HCT116 (cell line): Measurements from ENCODE around the gene SLC9C2. TPM values are rescaled to one million over a fixed set of nuclear protein-coding genes. Genes with fewer than 3 reads are reported as not detected.

ENCODE experiments used
- ATAC-seq: fragments of 200-7000 bp; cut with Tn5 transposase; 2 replicates; pipeline ENCODE4 v1.9.1; 2020; ENCODE audit warnings: mild to moderate bottlenecking, moderate library complexity
- BruUV-seq: library from RNA; stranded (reverse); fragments of 400-500 nt; replicated peaks from 2 replicates; lab custom pipeline; 2021; lab: Mats Ljungman, UMichigan
- CTCF ChIA-PET: fragments of 300-600 bp; sonication (Branson Sonifier 250); formaldehyde crosslinking; loops from one replicate; lab custom pipeline; 2021; ENCODE audit warnings: antibody characterized with exemption; lab: Charles Lee
- POLR2A ChIA-PET: fragments of 300-600, 350-600 bp; sonication (Branson Sonifier 250); formaldehyde crosslinking; loops from one replicate; lab custom pipeline; 2021; ENCODE audit warnings: antibody characterized with exemption; lab: Charles Lee
- RAD21 ChIA-PET, 2 experiments: fragments of 300-600 bp; sonication (Branson Sonifier 250); formaldehyde crosslinking; loops; one replicate each; lab custom pipeline; 2023; ENCODE audit warnings: low total read pairs in 2 of 2; ENCODE audit not compliant: uncharacterized antibody in 2 of 2, unreplicated experiment in 2 of 2, low non-redundant PET in 1 of 2; lab: Charles Lee
- DNase-seq: peaks from one replicate; pipeline ENCODE4 v3.0.0-alpha.2; 2010; ENCODE audit warnings: low read depth, low spot score
- H2AFZ ChIP-seq: fragments of 200-600 bp; shearing (Covaris generic), sonication (generic); 2 replicates; pipeline ENCODE4 v1.6.1; 2017; ENCODE audit warnings: low read depth, mixed run types, mixed read lengths, antibody characterized with exemption, low read length; ENCODE audit not compliant: poor library complexity, severe bottlenecking
- H3K27ac ChIP-seq: 2 replicates; pipeline ENCODE4 v1.5.1; 2012; ENCODE audit warnings: low read depth, low read length
- H3K27me3 ChIP-seq: fragments of 200-600 bp; sonication (generic); 2 replicates; pipeline ENCODE4 v1.6.1; 2016; ENCODE audit warnings: mixed run types, low read length, mixed read lengths; ENCODE audit not compliant: insufficient read depth
- H3K36me3 ChIP-seq, 2 experiments: fragments of 200-500 bp in 1 of 2; fragments of 200-600 bp in 1 of 2; sonication (Bioruptor generic) in 1 of 2; sonication (generic) in 1 of 2; 2 replicates each; pipeline versions ENCODE4 v1.5.1 to v1.6.1; 2014 to 2016; ENCODE audit warnings: low read length in 2 of 2, inconsistent platforms in 1 of 2, mixed read lengths in 1 of 2, mixed run types in 1 of 2; ENCODE audit not compliant: insufficient read depth in 2 of 2, control insufficient read depth in 1 of 2
- H3K4me1 ChIP-seq, 2 experiments: fragments of 200-600 bp in 1 of 2; sonication (generic) in 1 of 2; 2 replicates each; pipeline versions ENCODE4 v1.5.1 to v1.6.1; 2012 to 2017; ENCODE audit warnings: low read length in 2 of 2, inconsistent platforms in 1 of 2, mild to moderate bottlenecking in 1 of 2, mixed read lengths in 1 of 2, mixed run types in 1 of 2, moderate library complexity in 1 of 2; ENCODE audit not compliant: insufficient read depth in 2 of 2, control insufficient read depth in 1 of 2
- H3K4me2 ChIP-seq: fragments of 200-600 bp; sonication (generic); 2 replicates; pipeline ENCODE4 v1.6.1; 2017; ENCODE audit warnings: mixed run types, low read length, mixed read lengths
- H3K4me3 ChIP-seq, 2 experiments: fragments of 200-600 bp in 1 of 2; sonication (generic) in 1 of 2; replicated peaks in 1 of 2; 2 replicates each; pipeline ENCODE4 v1.5.1; 2011 to 2016; ENCODE audit warnings: low read length in 2 of 2, control low read depth in 1 of 2, low read depth in 1 of 2, mild to moderate bottlenecking in 1 of 2, mixed read lengths in 1 of 2, mixed run types in 1 of 2
- H3K79me2 ChIP-seq: fragments of 200-600 bp; sonication (generic); 2 replicates; pipeline ENCODE4 v1.6.1; 2017; ENCODE audit warnings: mild to moderate bottlenecking, mixed run types, low read length, moderate library complexity, mixed read lengths; ENCODE audit not compliant: insufficient read depth
- H3K9ac ChIP-seq: fragments of 200-600 bp; sonication (generic); 2 replicates; pipeline ENCODE4 v1.6.1; 2016; ENCODE audit warnings: low read length, mixed read lengths
- H3K9me2 ChIP-seq: fragments of 200-600 bp; sonication (generic), shearing (Covaris generic); 2 replicates; pipeline ENCODE4 v1.6.1; 2017; ENCODE audit warnings: mixed run types, mild to moderate bottlenecking, moderate library complexity; ENCODE audit not compliant: insufficient read depth
- H3K9me3 ChIP-seq, 2 experiments: fragments of 200-500 bp in 1 of 2; fragments of 200-600 bp in 1 of 2; sonication (Bioruptor generic) in 1 of 2; sonication (generic) in 1 of 2; 2 replicates each; pipeline ENCODE4 v1.6.1; 2014 to 2017; ENCODE audit warnings: low read length in 2 of 2, mixed read lengths in 2 of 2, inconsistent platforms in 1 of 2, low read depth in 1 of 2, mild to moderate bottlenecking in 1 of 2, mixed run types in 1 of 2, moderate library complexity in 1 of 2; ENCODE audit not compliant: control insufficient read depth in 1 of 2, insufficient read depth in 1 of 2
- H4K20me1 ChIP-seq: fragments of 200-600 bp; sonication (generic), shearing (Covaris generic); 2 replicates; pipeline ENCODE4 v1.6.1; 2017; ENCODE audit warnings: mixed run types, mild to moderate bottlenecking, moderate library complexity; ENCODE audit not compliant: insufficient read depth
- ATF3 ChIP-seq: IDR thresholded peaks from 2 replicates; pipeline ENCODE4 v1.6.1; 2012
- CEBPB ChIP-seq: IDR thresholded peaks from 2 replicates; pipeline ENCODE4 v1.6.1; 2012; ENCODE audit warnings: low read depth
- CTCF ChIP-seq, 3 experiments: fragments of 200-600 bp in 1 of 3; sonication (generic) in 1 of 3; IDR thresholded peaks in 2 of 3; conservative IDR thresholded peaks in 1 of 3; 2 replicates each; pipeline ENCODE4 v1.5.1; 2012 to 2017; ENCODE audit warnings: low read depth in 2 of 3, low read length in 2 of 3, antibody characterized with exemption in 1 of 3, borderline replicate concordance in 1 of 3, control low read depth in 1 of 3, mild to moderate bottlenecking in 1 of 3, mixed read lengths in 1 of 3, mixed run types in 1 of 3, moderate library complexity in 1 of 3; ENCODE audit not compliant: insufficient read depth in 1 of 3
- JUND ChIP-seq: IDR thresholded peaks from 2 replicates; pipeline ENCODE4 v1.6.1; 2012
- SIN3A ChIP-seq: IDR thresholded peaks from 2 replicates; pipeline ENCODE4 v1.6.1; 2012; ENCODE audit warnings: low read depth
- TCF7L2 ChIP-seq: IDR thresholded peaks from 2 replicates; pipeline ENCODE4 v1.7.0; 2011; ENCODE audit warnings: borderline replicate concordance, inconsistent platforms; ENCODE audit not compliant: insufficient read depth, insufficient read length; ENCODE audit errors: extremely low read depth
- YY1 ChIP-seq: IDR thresholded peaks from 2 replicates; pipeline ENCODE4 v1.6.1; 2011; ENCODE audit warnings: low read length, low read depth, moderate library complexity, mild to moderate bottlenecking; ENCODE audit not compliant: insufficient replicate concordance; ENCODE audit errors: extremely low read depth
- ZBTB33 ChIP-seq: IDR thresholded peaks from 2 replicates; pipeline ENCODE4 v1.6.1; 2011; ENCODE audit warnings: mild to moderate bottlenecking, low read length, moderate library complexity; ENCODE audit not compliant: insufficient replicate concordance; ENCODE audit errors: extremely low read depth
- intact Hi-C: fragments of 100-400 bp; cut with micrococcal nuclease; formaldehyde crosslinking; loops from 2 replicates; pipeline ENCODE4 v1.10.0; 2022
- total RNA-seq: library from RNA; stranded (reverse); gene quantifications from one replicate; pipeline ENCODE4 v1.2.1, GENCODE V29; 2021; ENCODE audit not compliant: unreplicated experiment

The SLC9C2 gene
- total RNA-seq, 1 experiment from 2014 or later, result not detected

- Histone ChIP-seq H3K79me2 (no peaks in the 10 kb centered on the region), H3K36me3 (no peaks in the 10 kb centered on the region), H2AFZ (peak overlapping the region; percentile 85), H3K27ac (no peak overlapping the region), H3K9me3 (no peaks in the 10 kb centered on the region), H4K20me1 (no peaks in the 10 kb centered on the region), H3K9ac (no peak overlapping the region), H3K9me2 (no peaks in the 10 kb centered on the region), H3K4me2 (peak overlapping the region; percentile 47), H3K4me1 (peaks cover 9 to 19% of the 10 kb centered on the region in 2 experiments), H3K27me3 (no peaks in the 10 kb centered on the region), H3K4me3 (peak overlapping the region in 1 of 2 experiments; percentile 24; a peak in 2 of 4 replicates)
- intact Hi-C loops, result no loop called here
- ChIA-PET CTCF (no interaction called here), POLR2A (no interaction called here), RAD21 (interaction anchor here in 1 of 2 experiments (0.9 kb wide), 1 partner anchor 78 kb away, joined by 3 read pairs; no protein-coding TSS in a partner anchor)
- BruUV-seq, result no TSS peak
- ATAC-seq (peak; percentile 66), DNase-seq (peak; percentile 13)
- TF ChIP-seq TCF7L2, result no peak
- no peak for TF ChIP-seq CEBPB
- TF ChIP-seq ZBTB33, result no peak
- no peak for TF ChIP-seq CTCF (IDR thresholded peaks at IDR 0.05 in 2 of 3, conservative IDR thresholded peaks at IDR 0.05 in 1 of 3; ENCODE audit: borderline replicate concordance in 1 of 3, insufficient read depth in 1 of 3, low read depth in 2 of 3, low read length in 2 of 3)
- no peak for TF ChIP-seq ATF3
- TF ChIP-seq YY1, result no peak
- no peak for TF ChIP-seq JUND
- TF ChIP-seq SIN3A, result no peak
Measured at GRCh38 chr1:173507205-173507846, 95.5 kb downstream of the SLC9C2 start.
